Parathyroid adenoma (tissue), 2 donors: ENCODE results near the gene USP22.
A peak's percentile ranks its signal among the peaks of the same experiment; 100 is the strongest.

ENCODE experiments used
- H2AFZ ChIP-seq: fragments of 300-600 bp; sonication (generic); one replicate; pipeline ENCODE4 v1.7.0; 2017; ENCODE audit warnings: antibody characterized with exemption, mild to moderate bottlenecking
- H3K27ac ChIP-seq: fragments of 300-600 bp; sonication (generic); one replicate; pipeline ENCODE4 v1.7.0; 2017
- H3K27me3 ChIP-seq: fragments of 300-600 bp; sonication (generic); one replicate; pipeline ENCODE4 v1.7.0; 2017; ENCODE audit warnings: low read length; ENCODE audit not compliant: control insufficient read depth, insufficient read depth
- H3K36me3 ChIP-seq: fragments of 300-600 bp; sonication (generic); one replicate; pipeline ENCODE4 v1.7.0; 2017; ENCODE audit warnings: low read length; ENCODE audit not compliant: control insufficient read depth, insufficient read depth
- H3K4me1 ChIP-seq: fragments of 300-600 bp; sonication (generic); one replicate; pipeline ENCODE4 v1.7.0; 2017; ENCODE audit warnings: control low read depth
- H3K4me2 ChIP-seq: fragments of 300-600 bp; sonication (generic); one replicate; pipeline ENCODE4 v1.7.0; 2017; ENCODE audit warnings: low read length
- H3K4me3 ChIP-seq: fragments of 300-600 bp; sonication (generic); one replicate; pipeline ENCODE4 v1.7.0; 2017; ENCODE audit warnings: low read depth, low read length
- H3K79me2 ChIP-seq: fragments of 300-600 bp; sonication (generic); one replicate; pipeline ENCODE4 v1.7.0; 2017; ENCODE audit warnings: control low read depth
- H3K9ac ChIP-seq: fragments of 300-600 bp; sonication (generic); one replicate; pipeline ENCODE4 v1.7.0; 2017; ENCODE audit warnings: mild to moderate bottlenecking
- H3K9me3 ChIP-seq: fragments of 300-600 bp; sonication (generic); one replicate; pipeline ENCODE4 v1.7.0; 2017; ENCODE audit warnings: low read length; ENCODE audit not compliant: control insufficient read depth
- TF ChIP-seq, protein P1 (sequence below): fragments of 300-600 bp; sonication (generic); IDR thresholded peaks from one replicate; pipeline ENCODE4 v1.7.0; 2017; ENCODE audit warnings: antibody characterized with exemption, mild to moderate bottlenecking
- donor health status: primary hyperparathyroidism.

The USP22 gene

DNA sequence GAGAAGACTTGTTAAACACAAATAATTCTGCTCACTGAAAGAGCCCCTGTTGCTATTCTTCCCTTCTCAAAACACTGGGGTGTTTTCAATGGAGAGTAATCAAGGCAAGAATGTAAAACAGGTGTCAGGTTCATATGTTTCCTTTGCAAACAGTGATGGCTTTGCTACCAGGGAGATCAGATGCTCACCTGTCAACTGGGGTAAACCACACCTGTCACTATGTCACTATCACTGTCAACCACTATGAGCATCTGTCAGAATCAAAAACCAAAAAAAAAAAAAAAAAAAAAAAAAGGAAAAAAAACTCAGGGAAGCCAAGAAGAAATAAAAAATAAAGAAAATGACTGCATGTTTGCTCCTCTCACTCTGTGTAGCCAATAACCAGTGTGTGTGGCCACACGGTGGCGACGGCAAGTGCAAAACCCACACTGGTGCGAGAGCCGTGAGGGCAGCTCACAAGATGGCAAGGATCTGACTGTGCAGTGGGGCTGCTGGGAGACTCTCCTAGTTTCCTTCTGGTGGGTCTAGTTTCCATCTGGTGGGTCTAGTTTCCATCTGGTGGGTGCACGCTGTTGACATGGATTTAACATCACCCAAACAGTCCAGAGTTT lies 22.7 kb downstream of the USP22 start:
- no peaks in the 10 kb centered on the region for H3K36me3 ChIP-seq
- TF ChIP-seq, protein P1, sequence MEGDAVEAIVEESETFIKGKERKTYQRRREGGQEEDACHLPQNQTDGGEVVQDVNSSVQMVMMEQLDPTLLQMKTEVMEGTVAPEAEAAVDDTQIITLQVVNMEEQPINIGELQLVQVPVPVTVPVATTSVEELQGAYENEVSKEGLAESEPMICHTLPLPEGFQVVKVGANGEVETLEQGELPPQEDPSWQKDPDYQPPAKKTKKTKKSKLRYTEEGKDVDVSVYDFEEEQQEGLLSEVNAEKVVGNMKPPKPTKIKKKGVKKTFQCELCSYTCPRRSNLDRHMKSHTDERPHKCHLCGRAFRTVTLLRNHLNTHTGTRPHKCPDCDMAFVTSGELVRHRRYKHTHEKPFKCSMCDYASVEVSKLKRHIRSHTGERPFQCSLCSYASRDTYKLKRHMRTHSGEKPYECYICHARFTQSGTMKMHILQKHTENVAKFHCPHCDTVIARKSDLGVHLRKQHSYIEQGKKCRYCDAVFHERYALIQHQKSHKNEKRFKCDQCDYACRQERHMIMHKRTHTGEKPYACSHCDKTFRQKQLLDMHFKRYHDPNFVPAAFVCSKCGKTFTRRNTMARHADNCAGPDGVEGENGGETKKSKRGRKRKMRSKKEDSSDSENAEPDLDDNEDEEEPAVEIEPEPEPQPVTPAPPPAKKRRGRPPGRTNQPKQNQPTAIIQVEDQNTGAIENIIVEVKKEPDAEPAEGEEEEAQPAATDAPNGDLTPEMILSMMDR = peak; percentile 43
- H3K4me1 ChIP-seq = no peaks in the 10 kb centered on the region
- no peak overlapping the region for H3K27ac ChIP-seq
- no peaks in the 10 kb centered on the region for H3K27me3 ChIP-seq
- H3K4me2 ChIP-seq = no peak overlapping the region
- H3K4me3 ChIP-seq = no peak overlapping the region
- no peak overlapping the region for H2AFZ ChIP-seq
- no peak overlapping the region for H3K9ac ChIP-seq
- peaks cover 74% of the 10 kb centered on the region for H3K79me2 ChIP-seq
- H3K9me3 ChIP-seq = no peaks in the 10 kb centered on the region

DNA sequence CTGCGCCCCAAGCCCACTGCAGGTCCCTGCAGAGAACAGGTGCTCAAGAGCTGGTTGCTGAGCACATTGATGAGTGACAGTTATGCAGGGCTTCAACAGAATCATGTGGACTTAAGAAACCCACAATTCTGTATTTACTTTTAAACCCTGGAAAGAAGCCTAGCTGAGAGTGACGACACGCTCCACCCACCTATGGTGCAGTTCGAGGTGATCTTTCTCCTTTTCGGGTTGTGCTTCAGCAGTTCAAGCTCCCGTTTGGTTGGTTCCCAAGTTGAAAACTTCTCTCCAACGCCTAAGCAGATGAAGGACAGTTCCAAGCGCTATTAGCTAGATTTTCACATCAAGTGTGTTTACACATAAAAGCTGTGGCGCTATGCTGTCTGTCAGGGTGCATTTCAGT lies 23.9 kb downstream of the USP22 start:
- TF ChIP-seq, protein P1 = no peak

DNA sequence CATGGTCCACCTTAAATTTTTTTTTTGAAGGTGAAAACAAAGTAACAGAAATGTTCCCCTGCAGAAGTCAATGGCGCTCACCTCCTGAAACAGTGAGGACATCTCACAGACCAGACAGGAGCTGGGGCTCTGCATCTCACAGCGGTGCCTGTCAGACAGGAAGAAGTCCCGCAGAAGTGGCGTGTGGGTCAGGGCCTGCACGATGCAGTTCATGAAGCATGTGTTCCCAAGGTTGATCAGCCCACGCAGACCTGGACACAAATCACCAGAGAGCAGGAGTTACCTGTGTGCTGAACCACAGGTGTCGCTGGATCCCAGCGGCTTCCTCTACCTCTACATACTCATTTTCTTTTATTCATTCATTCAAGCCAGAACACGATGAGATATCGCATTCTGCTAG lies 24.9 kb downstream of the USP22 start:
- TF ChIP-seq, protein P1 = no peak
- Histone ChIP-seq H3K4me2 (no peak overlapping the region), H2AFZ (no peak overlapping the region), H3K9ac (no peak overlapping the region), H3K27me3 (no peaks in the 10 kb centered on the region), H3K4me1 (no peaks in the 10 kb centered on the region), H3K79me2 (peaks cover 75% of the 10 kb centered on the region), H3K9me3 (no peaks in the 10 kb centered on the region), H3K36me3 (no peaks in the 10 kb centered on the region), H3K27ac (no peak overlapping the region), H3K4me3 (no peak overlapping the region)

More for the DNA sequence above, 23.9 kb downstream of the USP22 start:
- no peak overlapping the region for H2AFZ ChIP-seq
- H3K9me3 ChIP-seq = no peaks in the 10 kb centered on the region
- H3K79me2 ChIP-seq = peaks cover 79% of the 10 kb centered on the region
- H3K27ac ChIP-seq = no peak overlapping the region
- H3K9ac ChIP-seq = no peak overlapping the region
- no peak overlapping the region for H3K4me3 ChIP-seq
- no peak overlapping the region for H3K4me2 ChIP-seq
- H3K27me3 ChIP-seq = no peaks in the 10 kb centered on the region
- H3K36me3 ChIP-seq = no peaks in the 10 kb centered on the region
- H3K4me1 ChIP-seq = no peaks in the 10 kb centered on the region

DNA sequence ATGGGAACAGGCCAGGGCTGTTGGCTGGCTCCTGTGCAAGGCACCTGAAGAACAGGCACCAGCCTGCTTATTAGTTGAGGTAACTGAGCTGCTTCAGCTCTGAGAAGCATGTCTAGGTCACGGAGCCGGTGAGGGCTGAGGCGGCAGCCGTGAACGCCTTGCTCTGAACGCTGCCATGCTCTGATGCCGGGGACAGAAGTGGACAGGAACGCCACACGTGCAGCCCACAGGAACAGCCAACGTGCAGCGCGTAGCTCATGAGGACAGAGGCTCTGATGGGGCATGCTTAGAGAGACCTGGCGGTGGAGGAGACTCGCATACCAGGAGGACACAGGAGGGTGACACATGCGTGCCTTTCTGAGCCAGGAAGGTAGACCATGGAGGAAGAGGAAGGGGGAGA lies 25.6 kb downstream of the USP22 start:
- Histone ChIP-seq H3K36me3 (no peaks in the 10 kb centered on the region), H3K9ac (no peak overlapping the region)
- TF ChIP-seq, protein P1 = no peak

DNA sequence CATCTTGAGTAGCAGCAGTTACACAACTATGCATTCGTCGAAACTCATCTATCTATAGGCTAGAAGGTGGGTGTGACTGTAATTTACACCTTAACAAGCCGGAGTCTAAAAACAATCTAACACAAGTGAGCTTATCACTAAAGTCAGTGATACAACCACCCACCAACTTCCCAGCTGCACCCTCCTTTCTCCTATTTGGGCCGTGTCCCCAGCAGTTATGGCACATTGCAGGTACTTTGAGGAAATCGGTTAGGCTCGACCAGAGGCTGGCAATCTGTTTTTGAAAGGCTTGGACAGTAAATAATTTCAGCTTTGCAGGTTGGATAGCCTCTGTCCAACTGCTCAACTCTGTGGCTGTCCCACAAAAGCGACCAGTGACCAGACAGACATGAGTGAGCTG lies 26.0 kb downstream of the USP22 start:
- H3K4me3 ChIP-seq = no peak overlapping the region
- no peaks in the 10 kb centered on the region for H3K4me1 ChIP-seq
- no peak overlapping the region for H3K9ac ChIP-seq
- H3K36me3 ChIP-seq = no peaks in the 10 kb centered on the region
- TF ChIP-seq, protein P1 = no peak
- no peaks in the 10 kb centered on the region for H3K9me3 ChIP-seq
- no peaks in the 10 kb centered on the region for H3K27me3 ChIP-seq
- peaks cover 78% of the 10 kb centered on the region for H3K79me2 ChIP-seq
- no peak overlapping the region for H3K27ac ChIP-seq
- H3K4me2 ChIP-seq = no peak overlapping the region
- H2AFZ ChIP-seq = no peak overlapping the region

More for the DNA sequence above, 25.6 kb downstream of the USP22 start:
- Histone ChIP-seq H3K4me3 (no peak overlapping the region), H3K79me2 (peaks cover 75% of the 10 kb centered on the region), H2AFZ (no peak overlapping the region), H3K9me3 (no peaks in the 10 kb centered on the region), H3K27me3 (no peaks in the 10 kb centered on the region), H3K4me2 (no peak overlapping the region), H3K4me1 (no peaks in the 10 kb centered on the region), H3K27ac (no peak overlapping the region)
